GM12801 (cell line): Measurements from ENCODE around the gene AFG3L2.

ENCODE experiments used
- TF ChIP-seq, protein P1 (sequence below): IDR thresholded peaks from one replicate; pipeline ENCODE4 v1.5.1; 2011; ENCODE audit warnings: control low read depth; ENCODE audit not compliant: insufficient read length; ENCODE audit errors: extremely low read depth

AFG3L2 gene

GRCh38 chr18:12405066-12405465, 28.0 kb upstream of the AFG3L2 start:
- TF ChIP-seq, protein P1, sequence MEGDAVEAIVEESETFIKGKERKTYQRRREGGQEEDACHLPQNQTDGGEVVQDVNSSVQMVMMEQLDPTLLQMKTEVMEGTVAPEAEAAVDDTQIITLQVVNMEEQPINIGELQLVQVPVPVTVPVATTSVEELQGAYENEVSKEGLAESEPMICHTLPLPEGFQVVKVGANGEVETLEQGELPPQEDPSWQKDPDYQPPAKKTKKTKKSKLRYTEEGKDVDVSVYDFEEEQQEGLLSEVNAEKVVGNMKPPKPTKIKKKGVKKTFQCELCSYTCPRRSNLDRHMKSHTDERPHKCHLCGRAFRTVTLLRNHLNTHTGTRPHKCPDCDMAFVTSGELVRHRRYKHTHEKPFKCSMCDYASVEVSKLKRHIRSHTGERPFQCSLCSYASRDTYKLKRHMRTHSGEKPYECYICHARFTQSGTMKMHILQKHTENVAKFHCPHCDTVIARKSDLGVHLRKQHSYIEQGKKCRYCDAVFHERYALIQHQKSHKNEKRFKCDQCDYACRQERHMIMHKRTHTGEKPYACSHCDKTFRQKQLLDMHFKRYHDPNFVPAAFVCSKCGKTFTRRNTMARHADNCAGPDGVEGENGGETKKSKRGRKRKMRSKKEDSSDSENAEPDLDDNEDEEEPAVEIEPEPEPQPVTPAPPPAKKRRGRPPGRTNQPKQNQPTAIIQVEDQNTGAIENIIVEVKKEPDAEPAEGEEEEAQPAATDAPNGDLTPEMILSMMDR: no peak

DNA sequence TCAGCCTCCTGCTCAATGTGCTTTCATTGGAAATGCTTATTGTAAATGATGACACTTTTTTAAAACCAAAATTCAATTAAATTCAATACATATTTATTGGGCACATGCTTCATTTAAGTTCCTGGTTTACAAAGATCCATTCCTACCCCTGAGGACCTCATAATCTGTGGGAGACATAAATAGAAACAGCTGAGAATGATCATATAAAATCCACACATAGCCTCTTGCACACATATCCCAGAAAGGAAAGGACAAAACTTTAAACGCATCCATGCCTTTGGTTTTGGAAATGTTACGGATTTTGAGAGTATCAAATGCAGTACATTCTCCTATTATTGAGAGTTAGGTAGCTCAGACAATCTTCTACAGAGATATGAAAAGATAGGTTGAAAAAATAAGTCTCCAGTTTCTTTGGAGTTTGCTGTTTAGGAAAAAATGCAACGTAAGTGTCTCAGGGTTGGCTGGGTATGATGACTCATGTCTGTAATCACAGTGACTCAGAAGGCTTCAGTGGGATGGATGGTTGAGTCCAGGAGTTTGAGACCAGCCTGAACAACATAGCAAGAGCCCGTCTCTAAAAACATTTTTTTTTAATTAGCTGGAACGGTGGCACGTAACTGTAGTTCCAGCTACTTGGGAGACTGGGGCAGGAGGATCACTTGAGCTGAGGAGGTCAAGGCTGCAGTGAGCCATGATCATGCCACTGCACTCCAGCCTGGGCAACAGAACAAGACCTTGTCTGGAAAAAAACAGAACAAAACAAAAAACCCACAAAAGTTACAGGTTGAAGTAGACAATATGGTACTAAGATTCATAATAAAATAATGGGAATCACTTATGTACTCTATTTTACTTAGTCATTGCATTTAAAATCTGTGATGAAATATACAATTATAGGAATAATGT, 26.8 kb upstream of the AFG3L2 start:
- TF ChIP-seq, protein P1: no peak

DNA sequence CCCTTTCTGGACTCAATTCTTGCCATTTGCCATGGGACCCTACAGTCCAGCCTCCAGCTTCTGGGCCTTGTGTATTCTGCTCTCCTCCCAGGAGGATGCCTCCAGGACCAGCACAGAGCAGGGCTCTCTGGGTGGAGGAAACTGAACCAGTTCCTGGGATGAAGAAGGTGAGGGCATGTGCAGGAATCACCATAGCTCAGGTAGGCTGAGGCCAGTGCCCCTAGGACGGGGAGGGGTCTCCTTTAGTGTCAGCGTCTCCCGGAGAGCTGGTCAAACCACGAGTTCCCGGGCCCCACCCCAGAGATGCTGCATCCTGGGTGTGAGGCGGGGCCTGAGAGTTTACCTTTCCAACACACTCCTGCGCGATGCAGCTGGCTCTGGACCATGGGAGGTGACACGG, 24.9 kb upstream of the AFG3L2 start:
- TF ChIP-seq, protein P1: no peak

GRCh38 chr18:12399231-12399630, 22.2 kb upstream of the AFG3L2 start:
- TF ChIP-seq, protein P1: no peak

- TF ChIP-seq, protein P1: no peak
Measured at GRCh38 chr18:12398625-12399024, 21.6 kb upstream of the AFG3L2 start.

DNA sequence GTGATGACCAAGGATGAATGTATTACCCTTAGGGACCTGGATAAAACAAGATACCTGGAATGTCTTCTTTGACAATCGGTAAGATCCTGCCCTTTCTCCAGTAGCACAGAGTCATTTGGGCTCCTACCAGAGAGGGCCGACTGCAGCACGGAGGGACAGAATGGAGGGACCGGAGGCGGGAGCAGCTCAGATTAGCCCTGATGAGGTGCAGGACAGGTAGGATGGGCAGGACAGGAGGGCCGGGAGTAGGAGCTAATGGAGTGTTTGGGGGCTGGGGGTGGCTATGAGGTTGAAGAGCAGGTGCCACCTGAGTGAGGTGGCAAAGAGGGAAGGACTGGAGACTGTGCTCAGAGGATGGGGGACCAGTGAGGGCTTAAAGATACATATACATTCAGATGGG, 20.8 kb upstream of the AFG3L2 start:
- TF ChIP-seq, protein P1: no peak

DNA sequence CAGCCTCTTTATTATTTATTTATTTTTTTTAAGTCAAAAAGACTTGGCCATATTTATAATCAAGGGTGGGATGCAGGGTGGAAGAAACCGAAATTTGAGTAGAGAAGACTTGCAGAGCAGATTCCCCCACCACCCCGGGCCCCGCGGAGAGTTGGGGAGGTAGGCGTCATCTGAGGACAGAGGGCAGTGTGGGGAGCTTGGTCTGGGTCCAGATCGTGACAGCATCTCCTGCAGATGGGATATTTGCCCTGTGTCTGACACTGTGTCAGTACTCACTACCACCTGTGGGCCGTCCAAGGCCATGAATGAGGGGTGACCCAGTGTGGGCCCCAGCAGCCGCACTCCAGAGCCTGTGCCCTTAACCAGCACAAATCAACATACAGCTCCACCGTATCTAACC, 20.2 kb upstream of the AFG3L2 start:
- TF ChIP-seq, protein P1: no peak
